H1 (cell line): ENCODE measurements around the gene GOLIM4. TPM values are rescaled to one million over a fixed set of nuclear protein-coding genes. Genes with fewer than 3 reads are reported as not detected.

Experiments
- HDAC2 ChIP-seq, 2 experiments: fragments of 300-600 bp in 1 of 2; sonication (generic) in 1 of 2; IDR thresholded peaks; 2 replicates each; pipeline ENCODE4 v1.6.1; 2011 to 2012; ENCODE audit warnings: low read depth in 2 of 2, low read length in 2 of 2, mild to moderate bottlenecking in 2 of 2, moderate library complexity in 2 of 2, borderline replicate concordance in 1 of 2, inconsistent platforms in 1 of 2
- NANOG ChIP-seq: IDR thresholded peaks from 2 replicates; pipeline ENCODE4 v1.6.1; 2011; ENCODE audit warnings: low read length, low read depth, mild to moderate bottlenecking, inconsistent platforms; ENCODE audit not compliant: insufficient read depth, poor library complexity, severe bottlenecking
- NRF1 ChIP-seq: IDR thresholded peaks from 2 replicates; pipeline ENCODE4 v1.6.1; 2011; ENCODE audit warnings: mild to moderate bottlenecking, low read depth, low read length, improper control_type of control experiment
- TAF1 ChIP-seq: IDR thresholded peaks from 2 replicates; pipeline ENCODE4 v1.6.1; 2011; ENCODE audit warnings: mild to moderate bottlenecking, low read depth, low read length
- YY1 ChIP-seq: IDR thresholded peaks from 2 replicates; pipeline ENCODE4 v1.6.1; 2011; ENCODE audit warnings: low read depth, mild to moderate bottlenecking, low read length
- ZNF274 ChIP-seq: IDR thresholded peaks from 2 replicates; pipeline ENCODE4 v1.7.0; 2012; ENCODE audit warnings: low read length, borderline replicate concordance; ENCODE audit errors: extremely low read depth
- polyA plus RNA-seq, 7 experiments: library from polyadenylated mRNA; depleted of rRNA in 3 of 7; stranded (reverse) in 5 of 7; unstranded in 2 of 7; fragments of >200 nt in 5 of 7; fragments of 200-250 nt in 2 of 7; gene quantifications; 1 replicate in 5 of 7; 2 replicates in 1 of 7; 4 replicates in 1 of 7; pipeline versions ENCODE4 v1.2.1 to v1.2.3, GENCODE V29; 2011 to 2013; ENCODE audit warnings: missing spikeins in 2 of 7, mixed read lengths in 2 of 7
- total RNA-seq: library from RNA; stranded (reverse); fragmentation: NEBNext Ultra II Directional; extraction: Animal tissue kit (Norgen Biotek cat#: 25700); gene quantifications from 2 replicates; pipeline ENCODE4 v1.2.1, GENCODE V29; 2021
- TF ChIP-seq, protein P1 (sequence below), 3 experiments: IDR thresholded peaks; 1 replicate in 2 of 3; 2 replicates in 1 of 3; pipeline versions ENCODE4 v1.5.1 to v1.6.1; 2011; ENCODE audit warnings: low read length in 3 of 3, mild to moderate bottlenecking in 3 of 3, inconsistent platforms in 2 of 3, low read depth in 1 of 3, moderate library complexity in 1 of 3; ENCODE audit not compliant: insufficient read depth in 1 of 3; ENCODE audit errors: control extremely low read depth in 1 of 3

Gene GOLIM4
- total and polyA plus RNA-seq, 2 of the 8 experiments (the other 6 are each of a cell fraction or from before 2014, with no cell fraction given) = 5.6 to 29.7 TPM

- TF ChIP-seq, protein P1, sequence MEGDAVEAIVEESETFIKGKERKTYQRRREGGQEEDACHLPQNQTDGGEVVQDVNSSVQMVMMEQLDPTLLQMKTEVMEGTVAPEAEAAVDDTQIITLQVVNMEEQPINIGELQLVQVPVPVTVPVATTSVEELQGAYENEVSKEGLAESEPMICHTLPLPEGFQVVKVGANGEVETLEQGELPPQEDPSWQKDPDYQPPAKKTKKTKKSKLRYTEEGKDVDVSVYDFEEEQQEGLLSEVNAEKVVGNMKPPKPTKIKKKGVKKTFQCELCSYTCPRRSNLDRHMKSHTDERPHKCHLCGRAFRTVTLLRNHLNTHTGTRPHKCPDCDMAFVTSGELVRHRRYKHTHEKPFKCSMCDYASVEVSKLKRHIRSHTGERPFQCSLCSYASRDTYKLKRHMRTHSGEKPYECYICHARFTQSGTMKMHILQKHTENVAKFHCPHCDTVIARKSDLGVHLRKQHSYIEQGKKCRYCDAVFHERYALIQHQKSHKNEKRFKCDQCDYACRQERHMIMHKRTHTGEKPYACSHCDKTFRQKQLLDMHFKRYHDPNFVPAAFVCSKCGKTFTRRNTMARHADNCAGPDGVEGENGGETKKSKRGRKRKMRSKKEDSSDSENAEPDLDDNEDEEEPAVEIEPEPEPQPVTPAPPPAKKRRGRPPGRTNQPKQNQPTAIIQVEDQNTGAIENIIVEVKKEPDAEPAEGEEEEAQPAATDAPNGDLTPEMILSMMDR (IDR thresholded peaks at IDR 0.05; ENCODE audit: control extremely low read depth in 1 of 3, insufficient read depth in 1 of 3, low read depth in 1 of 3, low read length in 3 of 3) = no peak
- TF ChIP-seq YY1 = no peak
- no peak for TF ChIP-seq NANOG
- no peak for TF ChIP-seq TAF1
- no peak for TF ChIP-seq ZNF274
- TF ChIP-seq NRF1 = no peak
- no peak for TF ChIP-seq HDAC2 (IDR thresholded peaks at IDR 0.05; ENCODE audit: borderline replicate concordance in 1 of 2, low read depth in 2 of 2, low read length in 2 of 2)
Measured at GRCh38 chr3:168091302-168091858, 4.3 kb downstream of the GOLIM4 start (continued).
